ENCODE results near the gene MLH3.

GRCh38 chr14:75048101-75048500 is 3.2 kb downstream of the MLH3 start:
- TF ChIP-seq CTCF (IDR thresholded peaks at IDR 0.05 in 4 of 5, conservative IDR thresholded peaks at IDR 0.05 in 1 of 5): no peak
- TF ChIP-seq POLR2A (IDR thresholded peaks at IDR 0.05): no peak
